ENCODE results near the gene CCDC167.

Gene CCDC167

GRCh38 chr6:37435816-37436215, 63.9 kb downstream of the CCDC167 start:
- TF ChIP-seq USF1 (IDR thresholded peaks at IDR 0.05) (no peak), CREB1 (IDR thresholded peaks at IDR 0.05; ENCODE audit: low read depth) (no peak), EGR1 (IDR thresholded peaks at IDR 0.05) (no peak), REST (IDR thresholded peaks at IDR 0.05; ENCODE audit: low read depth) (no peak), ZBTB7A (IDR thresholded peaks at IDR 0.05; ENCODE audit: low read depth) (no peak), TCF12 (IDR thresholded peaks at IDR 0.05; ENCODE audit: low read depth) (no peak), FOXM1 (IDR thresholded peaks at IDR 0.05; ENCODE audit: borderline replicate concordance, low read depth) (no peak), YY1 (IDR thresholded peaks at IDR 0.05; ENCODE audit: low read depth) (no peak), MAX (IDR thresholded peaks at IDR 0.05) (no peak), NFIC (IDR thresholded peaks at IDR 0.05) (no peak), CEBPB (IDR thresholded peaks at IDR 0.05) (no peak)

GRCh38 chr6:37435373-37435772, 64.3 kb downstream of the CCDC167 start:
- TF ChIP-seq REST (IDR thresholded peaks at IDR 0.05; ENCODE audit: low read depth) (no peak), ZBTB7A (IDR thresholded peaks at IDR 0.05; ENCODE audit: low read depth) (no peak), CEBPB (IDR thresholded peaks at IDR 0.05) (no peak)

GRCh38 chr6:37433657-37434271, 65.9 kb downstream of the CCDC167 start:
- no peak for TF ChIP-seq USF1 (IDR thresholded peaks at IDR 0.05)
- no peak for TF ChIP-seq TAF1 (IDR thresholded peaks at IDR 0.05; ENCODE audit: low read depth)
- no peak for TF ChIP-seq CREB1 (IDR thresholded peaks at IDR 0.05; ENCODE audit: low read depth)
- TF ChIP-seq EP300 (IDR thresholded peaks at IDR 0.05; ENCODE audit: borderline replicate concordance): no peak
- no peak for TF ChIP-seq EGR1 (IDR thresholded peaks at IDR 0.05)
- TF ChIP-seq MAX (IDR thresholded peaks at IDR 0.05): no peak
- TF ChIP-seq YY1 (IDR thresholded peaks at IDR 0.05; ENCODE audit: low read depth): no peak
- TF ChIP-seq REST (IDR thresholded peaks at IDR 0.05; ENCODE audit: low read depth): no peak
- TF ChIP-seq CEBPB (IDR thresholded peaks at IDR 0.05): no peak
- TF ChIP-seq TCF12 (IDR thresholded peaks at IDR 0.05; ENCODE audit: low read depth): no peak
- no peak for TF ChIP-seq TEAD4 (IDR thresholded peaks at IDR 0.05)
- no peak for TF ChIP-seq NFIC (IDR thresholded peaks at IDR 0.05)
- TF ChIP-seq ZBTB7A (IDR thresholded peaks at IDR 0.05; ENCODE audit: low read depth): no peak
- no peak for TF ChIP-seq RAD21 (IDR thresholded peaks at IDR 0.05; ENCODE audit: low read depth)
- TF ChIP-seq FOXM1 (IDR thresholded peaks at IDR 0.05; ENCODE audit: borderline replicate concordance, low read depth): no peak

All from Ishikawa (cell line).